B cell (primary cell): ENCODE measurements around the gene IPCEF1. TPM values are rescaled to one million over a fixed set of nuclear protein-coding genes. Genes with fewer than 3 reads are reported as not detected.

ENCODE experiments used
- ATAC-seq: fragments of 200-7000 bp; cut with Tn5 transposase; one replicate; pipeline ENCODE4 v1.10.0; 2021; ENCODE audit warnings: low read depth, mild to moderate bottlenecking, moderate number of reproducible peaks, moderate library complexity
- CTCF ChIA-PET: fragments of 350-600 bp; sonication (Branson Sonifier 250); formaldehyde crosslinking; loops from one replicate; lab custom pipeline; 2021; ENCODE audit warnings: antibody characterized with exemption, inconsistent platforms; lab: Charles Lee
- POLR2A ChIA-PET: fragments of 350-600 bp; sonication (Branson Sonifier 250); formaldehyde crosslinking; loops from one replicate; lab custom pipeline; 2021; ENCODE audit warnings: antibody characterized with exemption; lab: Charles Lee
- DNase-seq: peaks from one replicate; pipeline ENCODE4 v3.0.0; 2013
- H2AFZ ChIP-seq: 2 replicates; pipeline ENCODE4 v1.6.1; 2012; ENCODE audit warnings: mild to moderate bottlenecking, low read depth, low read length; ENCODE audit not compliant: insufficient read depth, poor library complexity, severe bottlenecking
- H3K27ac ChIP-seq, 2 donors: 1 replicate in 1 of 2; 2 replicates in 1 of 2; pipeline ENCODE4 v1.5.1; 2012 to 2013; ENCODE audit warnings: low read length in 2 of 2, mild to moderate bottlenecking in 2 of 2, moderate library complexity in 1 of 2
- H3K27me3 ChIP-seq, 4 experiments: fragments of 200-600 bp in 1 of 4; sonication (generic) in 1 of 4; replicated peaks in 1 of 4; 1 replicate in 2 of 4; 2 replicates in 2 of 4; pipeline versions ENCODE4 v1.6.1 to v1.7.0; 2013 to 2016; ENCODE audit warnings: low read length in 3 of 4, mild to moderate bottlenecking in 2 of 4, mixed read lengths in 1 of 4, moderate library complexity in 1 of 4; ENCODE audit not compliant: insufficient read depth in 4 of 4, control insufficient read depth in 3 of 4; ENCODE audit errors: control extremely low read depth in 1 of 4
- H3K36me3 ChIP-seq, 2 experiments: replicated peaks in 1 of 2; 1 replicate in 1 of 2; 2 replicates in 1 of 2; pipeline versions ENCODE4 v1.6.1 to v1.7.1; 2013; ENCODE audit warnings: low read length in 1 of 2; ENCODE audit not compliant: insufficient read depth in 2 of 2, control insufficient read depth in 1 of 2; ENCODE audit errors: control extremely low read depth in 1 of 2, extremely low read depth in 1 of 2
- H3K4me1 ChIP-seq, 2 donors: fragments of 200-600 bp in 1 of 2; sonication (generic) in 1 of 2; 1 replicate in 1 of 2; 2 replicates in 1 of 2; pipeline versions ENCODE4 v1.5.1 to v1.6.1; 2013 to 2017; ENCODE audit warnings: low read length in 2 of 2; ENCODE audit not compliant: control insufficient read depth in 2 of 2, insufficient read depth in 2 of 2
- H3K4me2 ChIP-seq: replicated peaks from 2 replicates; pipeline ENCODE3; 2012; ENCODE audit warnings: mild to moderate bottlenecking, low read depth, low read length; ENCODE audit not compliant: poor library complexity, severe bottlenecking
- H3K4me3 ChIP-seq, 5 experiments: fragments of 200-600 bp in 1 of 5; sonication (generic) in 1 of 5; 1 replicate in 3 of 5; 2 replicates in 2 of 5; pipeline versions ENCODE4 v1.5.1 to v1.7.0; 2011 to 2016; ENCODE audit warnings: low read length in 4 of 5, mild to moderate bottlenecking in 4 of 5, low read depth in 2 of 5, control low read depth in 1 of 5, moderate library complexity in 1 of 5; ENCODE audit not compliant: insufficient read depth in 1 of 5; ENCODE audit errors: control extremely low read depth in 1 of 5, extremely low read depth in 1 of 5
- H3K79me2 ChIP-seq: fragments of 200-600 bp; sonication (generic); one replicate; pipeline ENCODE4 v1.6.0; 2016; ENCODE audit warnings: low read length; ENCODE audit not compliant: control insufficient read depth, insufficient read depth
- H3K9ac ChIP-seq: fragments of 200-600 bp; sonication (generic); 2 replicates; pipeline ENCODE4 v1.6.1; 2017; ENCODE audit warnings: mild to moderate bottlenecking, low read length, moderate library complexity
- H3K9me3 ChIP-seq, 3 donors: one replicate each; pipeline versions ENCODE4 v1.6.1 to v1.7.1; 2013; ENCODE audit warnings: low read length in 2 of 3; ENCODE audit not compliant: control insufficient read depth in 2 of 3, insufficient read depth in 1 of 3; ENCODE audit errors: control extremely low read depth in 1 of 3
- H4K20me1 ChIP-seq: 2 replicates; pipeline ENCODE4 v1.6.0; 2012; ENCODE audit warnings: mild to moderate bottlenecking, low read length; ENCODE audit not compliant: insufficient read depth, control insufficient read depth, poor library complexity, severe bottlenecking
- H3K27ac Mint-ChIP-seq: one replicate; pipeline ENCODE4 v1.8.0; 2021; ENCODE audit warnings: mixed read lengths
- H3K27me3 Mint-ChIP-seq: one replicate; pipeline ENCODE4 v1.8.0; 2021; ENCODE audit warnings: mixed read lengths
- H3K4me1 Mint-ChIP-seq: one replicate; pipeline ENCODE4 v1.8.0; 2021; ENCODE audit warnings: mixed read lengths
- H3K4me3 Mint-ChIP-seq: one replicate; pipeline ENCODE4 v1.8.0; 2021; ENCODE audit warnings: mixed read lengths
- H3K9me3 Mint-ChIP-seq: one replicate; pipeline ENCODE4 v1.8.0; 2022; ENCODE audit warnings: mixed read lengths; ENCODE audit not compliant: insufficient read depth
- EZH2 ChIP-seq: IDR thresholded peaks from 2 replicates; pipeline ENCODE4 v1.6.1; 2012; ENCODE audit warnings: borderline replicate concordance, low read depth, mild to moderate bottlenecking, moderate library complexity, low read length; ENCODE audit not compliant: insufficient read depth, poor library complexity, severe bottlenecking
- WGBS: methylation state at CpG from one replicate; pipeline ENCODE4 v1.1.5; 2013; ENCODE audit warnings: missing lambda C conversion rate; ENCODE audit not compliant: insufficient coverage; 5-methylcytosine and 5-hydroxymethylcytosine counted together
- intact Hi-C: fragments of 100-400 bp; cut with micrococcal nuclease; formaldehyde crosslinking; loops from one replicate; pipeline ENCODE4 v1.10.0; 2022
- polyA plus RNA-seq: library from polyadenylated mRNA; depleted of rRNA; stranded (reverse); fragments of >200 nt; gene quantifications from 2 replicates; pipeline ENCODE4 v1.2.3, GENCODE V29; 2012
- total RNA-seq, 2 donors: library from RNA; stranded (reverse); fragments of 120-200 nt in 1 of 2; gene quantifications; 1 replicate in 1 of 2; 2 replicates in 1 of 2; pipeline versions ENCODE4 v1.2.3 to v1.2.4, GENCODE V29; 2013 to 2022
- TF ChIP-seq, protein P1 (sequence below): fragments of 200-600 bp; IDR thresholded peaks from one replicate; pipeline ENCODE4 v1.8.0; 2022; ENCODE audit warnings: antibody characterized with exemption, mild to moderate bottlenecking

Gene IPCEF1
- total and polyA plus RNA-seq, 2 donors (not counting 1 experiment from before 2014, with no cell fraction given) = 0.22 to 0.94 TPM

DNA sequence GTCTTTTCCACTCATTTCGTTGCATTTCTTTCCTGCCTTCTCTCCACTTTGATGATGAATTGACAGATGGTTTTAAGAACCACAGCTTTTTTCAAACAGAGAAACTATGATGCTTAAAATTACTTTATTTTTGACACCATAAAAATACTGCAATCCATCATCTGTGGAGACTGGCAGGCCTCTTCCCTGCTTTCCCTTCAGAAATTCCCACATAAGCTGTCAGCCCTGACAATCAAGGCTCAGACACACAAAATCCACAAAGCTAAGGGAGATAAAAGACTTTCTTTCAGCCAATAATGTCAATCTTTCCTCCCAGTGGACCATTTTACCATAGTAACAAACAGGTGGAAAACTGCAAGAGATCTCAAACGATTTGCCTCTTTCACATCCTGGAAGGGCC lies 82.4 kb downstream of the IPCEF1 start:
- no peaks in the 10 kb centered on the region for H4K20me1 ChIP-seq
- H3K79me2 ChIP-seq = no peaks in the 10 kb centered on the region
- WGBS = 80% methylated on average over 1 of the region's 2 CpGs
- POLR2A ChIA-PET = no interaction called here
- H3K9ac ChIP-seq = no peak overlapping the region
- DNase-seq = no peak
- Mint-ChIP-seq H3K27me3 (no peaks in the 10 kb centered on the region), H3K9me3 (no peaks in the 10 kb centered on the region), H3K4me3 (no peak overlapping the region), H3K27ac (no peak overlapping the region), H3K4me1 (peaks cover 10% of the 10 kb centered on the region)
- H3K9me3 ChIP-seq = no peaks in the 10 kb centered on the region
- H3K4me1 ChIP-seq = peaks cover 4% of the 10 kb centered on the region in 2 donors
- CTCF ChIA-PET = no interaction called here
- intact Hi-C loops = no loop called here
- H3K4me3 ChIP-seq = no peak overlapping the region
- no peak overlapping the region for H2AFZ ChIP-seq
- ATAC-seq = no peak
- H3K27me3 ChIP-seq = no peaks in the 10 kb centered on the region
- no peak overlapping the region for H3K4me2 ChIP-seq
- no peak overlapping the region for H3K27ac ChIP-seq
- TF ChIP-seq EZH2 = no peak
- H3K36me3 ChIP-seq = no peaks in the 10 kb centered on the region

DNA sequence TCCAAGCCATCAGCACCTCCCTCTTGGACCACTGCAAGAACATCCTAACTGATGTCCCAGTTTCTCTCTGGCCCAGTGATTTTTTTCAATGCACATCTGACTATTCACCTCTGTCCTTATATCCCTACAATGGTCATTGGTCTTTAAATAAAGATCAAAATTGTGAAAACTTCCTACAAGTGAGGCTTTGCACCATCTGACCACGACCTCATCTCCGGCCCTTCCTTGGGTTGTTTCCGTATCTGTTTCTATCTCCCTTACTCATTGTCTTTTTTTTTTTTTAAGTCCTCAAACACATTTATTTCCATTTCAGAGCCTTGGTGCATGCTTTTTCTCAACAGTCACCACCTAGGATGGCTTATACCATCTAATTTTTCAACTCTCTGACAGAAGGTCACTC lies 88.1 kb downstream of the IPCEF1 start:
- no peak overlapping the region for H3K27ac Mint-ChIP-seq
- H3K9me3 ChIP-seq = peaks cover 0 to 3% (median 0%) of the 10 kb centered on the region in 3 donors
- POLR2A ChIA-PET = no interaction called here
- H3K27me3 Mint-ChIP-seq = no peaks in the 10 kb centered on the region
- no peak overlapping the region for H2AFZ ChIP-seq
- H4K20me1 ChIP-seq = no peaks in the 10 kb centered on the region
- no peak overlapping the region for H3K4me3 ChIP-seq
- H3K4me1 Mint-ChIP-seq = no peaks in the 10 kb centered on the region
- no peaks in the 10 kb centered on the region for H3K27me3 ChIP-seq
- WGBS = 97% methylated on average over 3 of the region's 3 CpGs
- H3K4me1 ChIP-seq = no peaks in the 10 kb centered on the region
- H3K9me3 Mint-ChIP-seq = no peaks in the 10 kb centered on the region
- intact Hi-C loops = no loop called here
- DNase-seq = no peak
- H3K36me3 ChIP-seq = no peaks in the 10 kb centered on the region
- H3K27ac ChIP-seq = no peak overlapping the region
- H3K4me3 Mint-ChIP-seq = no peak overlapping the region
- no peaks in the 10 kb centered on the region for H3K79me2 ChIP-seq
- CTCF ChIA-PET = interaction anchor here (1.4 kb wide), 1 partner anchor 12 kb away, joined by 3 read pairs; no protein-coding TSS in a partner anchor
- TF ChIP-seq, protein P1, sequence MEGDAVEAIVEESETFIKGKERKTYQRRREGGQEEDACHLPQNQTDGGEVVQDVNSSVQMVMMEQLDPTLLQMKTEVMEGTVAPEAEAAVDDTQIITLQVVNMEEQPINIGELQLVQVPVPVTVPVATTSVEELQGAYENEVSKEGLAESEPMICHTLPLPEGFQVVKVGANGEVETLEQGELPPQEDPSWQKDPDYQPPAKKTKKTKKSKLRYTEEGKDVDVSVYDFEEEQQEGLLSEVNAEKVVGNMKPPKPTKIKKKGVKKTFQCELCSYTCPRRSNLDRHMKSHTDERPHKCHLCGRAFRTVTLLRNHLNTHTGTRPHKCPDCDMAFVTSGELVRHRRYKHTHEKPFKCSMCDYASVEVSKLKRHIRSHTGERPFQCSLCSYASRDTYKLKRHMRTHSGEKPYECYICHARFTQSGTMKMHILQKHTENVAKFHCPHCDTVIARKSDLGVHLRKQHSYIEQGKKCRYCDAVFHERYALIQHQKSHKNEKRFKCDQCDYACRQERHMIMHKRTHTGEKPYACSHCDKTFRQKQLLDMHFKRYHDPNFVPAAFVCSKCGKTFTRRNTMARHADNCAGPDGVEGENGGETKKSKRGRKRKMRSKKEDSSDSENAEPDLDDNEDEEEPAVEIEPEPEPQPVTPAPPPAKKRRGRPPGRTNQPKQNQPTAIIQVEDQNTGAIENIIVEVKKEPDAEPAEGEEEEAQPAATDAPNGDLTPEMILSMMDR = no peak
- no peak for TF ChIP-seq EZH2
- no peak overlapping the region for H3K9ac ChIP-seq
- no peak overlapping the region for H3K4me2 ChIP-seq
- ATAC-seq = no peak
